ENCODE results near the gene NUP42. TPM values are rescaled to one million over a fixed set of nuclear protein-coding genes. Genes with fewer than 3 reads are reported as not detected.
"Not testable (repeated sequence)": the region's sequence is repeated elsewhere in the genome, so short reads cannot be mapped to it uniquely, and the experiment has no call there.

NUP42 gene
- total and polyA plus RNA-seq, 7 experiments from 2014 or later = 19.8 to 49.1 (median 27.5) TPM

GRCh38 chr7:23183279-23184012 is 1.6 kb downstream of the NUP42 start:
- DNase-seq (no peak), ATAC-seq (no peak)
- Histone ChIP-seq H3K27ac (ENCODE audit: low read depth, low read length) (no peak overlapping the region), H3K4me1 (ENCODE audit: control insufficient read depth in 2 of 2, insufficient read depth in 2 of 2, low read length in 2 of 2) (peaks cover 16 to 17% of the 10 kb centered on the region in 2 donors), H3K9me3 (ENCODE audit: control insufficient read depth in 2 of 3, low read length in 3 of 3) (no peaks in the 10 kb centered on the region), H3K4me3 (ENCODE audit: low read length) (no peak overlapping the region), H3K36me3 (ENCODE audit: control insufficient read depth in 2 of 3, insufficient read depth in 3 of 3, low read length in 3 of 3) (peaks cover 0 to 24% (median 8%) of the 10 kb centered on the region in 3 experiments), H3K27me3 (ENCODE audit: control insufficient read depth in 2 of 2, insufficient read depth in 2 of 2, low read length in 2 of 2) (no peaks in the 10 kb centered on the region)
- ChIA-PET CTCF (interaction anchor here (1.0 kb wide), 1 partner anchor 16 kb away, joined by 9 read pairs; no protein-coding TSS in a partner anchor), POLR2A (interaction anchor here (0.7 kb wide), 1 partner anchor 8 kb away, joined by 4 read pairs; no protein-coding TSS in a partner anchor)
- Mint-ChIP-seq H3K9me3 (peaks cover 0 to 4% (median 0%) of the 10 kb centered on the region in 11 donors), H3K4me1 (peaks cover 20 to 54% (median 43%) of the 10 kb centered on the region in 7 donors), H3K36me3 (peaks cover 0 to 8% (median 3%) of the 10 kb centered on the region in 5 donors), H3K27me3 (peaks cover 0 to 14% (median 0%) of the 10 kb centered on the region in 5 donors), H3K4me3 (peak overlapping the region; percentile 73 to 99 (median 97)), H3K27ac (peak overlapping the region; percentile 41 to 98 (median 80))
- intact Hi-C loops (cut with micrococcal nuclease) = loop anchor here (1.0 to 10.0 kb wide), 9 partner anchors 77 to 1941 kb away; partner anchors contain the start of genes CCDC126 (in 1 of the 2), CYCS (in 1 of the 2), PALS2 (in 1 of the 2) and SP4 (in 1 of the 2)

- ChIA-PET POLR2A (interaction anchor here (0.7 kb wide), 1 partner anchor 9 kb away, joined by 4 read pairs; no protein-coding TSS in a partner anchor), CTCF (interaction anchor here (1.3 kb wide), 1 partner anchor 88 kb away, joined by 5 read pairs; no protein-coding TSS in a partner anchor)
- no peaks in the 10 kb centered on the region for H3K9me3 ChIP-seq (ENCODE audit: control insufficient read depth in 2 of 3, low read length in 3 of 3)
- no peak overlapping the region for H3K27ac ChIP-seq (ENCODE audit: low read depth, low read length)
- H3K4me3 ChIP-seq (ENCODE audit: low read length) = no peak overlapping the region
- H3K9me3 Mint-ChIP-seq = peaks cover 0 to 4% (median 0%) of the 10 kb centered on the region in 11 donors
- intact Hi-C loops (cut with micrococcal nuclease) = loop anchor here (1.0 to 10.0 kb wide), 6 partner anchors 76 to 1757 kb away; partner anchors contain the start of genes PALS2 (in 1 of the 2) and SP4 (in 1 of the 2)
- DNase-seq = no peak
- ATAC-seq = no peak
- peaks cover 0 to 33% (median 8%) of the 10 kb centered on the region in 3 experiments for H3K36me3 ChIP-seq (ENCODE audit: control insufficient read depth in 2 of 3, insufficient read depth in 3 of 3, low read length in 3 of 3)
- H3K4me1 Mint-ChIP-seq = peaks cover 20 to 54% (median 43%) of the 10 kb centered on the region in 7 donors
- peaks cover 16 to 17% of the 10 kb centered on the region in 2 donors for H3K4me1 ChIP-seq (ENCODE audit: control insufficient read depth in 2 of 2, insufficient read depth in 2 of 2, low read length in 2 of 2)
- H3K27me3 ChIP-seq (ENCODE audit: control insufficient read depth in 2 of 2, insufficient read depth in 2 of 2, low read length in 2 of 2) = no peaks in the 10 kb centered on the region
- peaks cover 0 to 7% (median 0%) of the 10 kb centered on the region in 5 donors for H3K27me3 Mint-ChIP-seq
- H3K27ac Mint-ChIP-seq = peak overlapping the region in 2 of 9 donors; percentile 43 to 98
- peaks cover 0 to 14% (median 3%) of the 10 kb centered on the region in 5 donors for H3K36me3 Mint-ChIP-seq
- H3K4me3 Mint-ChIP-seq = peak overlapping the region; percentile 2 to 97 (median 53)
These were observed 2.4 kb downstream of the NUP42 start for GRCh38 chr7:23184291-23184690.

- Mint-ChIP-seq H3K4me1 (peaks cover 20 to 54% (median 43%) of the 10 kb centered on the region in 7 donors), H3K27me3 (peaks cover 0 to 7% (median 0%) of the 10 kb centered on the region in 5 donors), H3K4me3 (peak overlapping the region in 2 of 10 donors; percentile 2 to 35), H3K9me3 (peaks cover 0 to 4% (median 0%) of the 10 kb centered on the region in 11 donors), H3K27ac (peak overlapping the region in 4 of 9 donors; percentile 26 to 52 (median 42)), H3K36me3 (peaks cover 0 to 15% (median 3%) of the 10 kb centered on the region in 5 donors)
- Histone ChIP-seq H3K27me3 (ENCODE audit: control insufficient read depth in 2 of 2, insufficient read depth in 2 of 2, low read length in 2 of 2) (no peaks in the 10 kb centered on the region), H3K27ac (ENCODE audit: low read depth, low read length) (no peak overlapping the region), H3K36me3 (ENCODE audit: control insufficient read depth in 2 of 3, insufficient read depth in 3 of 3, low read length in 3 of 3) (peaks cover 0 to 33% (median 8%) of the 10 kb centered on the region in 3 experiments), H3K9me3 (ENCODE audit: control insufficient read depth in 2 of 3, low read length in 3 of 3) (no peaks in the 10 kb centered on the region), H3K4me1 (ENCODE audit: control insufficient read depth in 2 of 2, insufficient read depth in 2 of 2, low read length in 2 of 2) (peaks cover 16 to 17% of the 10 kb centered on the region in 2 donors), H3K4me3 (ENCODE audit: low read length) (no peak overlapping the region)
- CTCF ChIA-PET = interaction anchor here (1.3 kb wide), 1 partner anchor 88 kb away, joined by 5 read pairs; no protein-coding TSS in a partner anchor
- no peak for ATAC-seq
- POLR2A ChIA-PET = no interaction called here
- no peak for DNase-seq
- intact Hi-C loops (cut with micrococcal nuclease) = loop anchor here (1.0 to 10.0 kb wide), 7 partner anchors 75 to 1758 kb away; partner anchors contain the start of genes PALS2 (in 1 of the 2) and SP4 (in 1 of the 2)
These were observed 3.0 kb downstream of the NUP42 start for GRCh38 chr7:23184709-23185359.

- no peaks in the 10 kb centered on the region for H3K9me3 ChIP-seq (ENCODE audit: control insufficient read depth in 2 of 3, low read length in 3 of 3)
- H3K27ac ChIP-seq (ENCODE audit: low read depth, low read length) = no peak overlapping the region
- peaks cover 0 to 39% (median 8%) of the 10 kb centered on the region in 3 experiments for H3K36me3 ChIP-seq (ENCODE audit: control insufficient read depth in 2 of 3, insufficient read depth in 3 of 3, low read length in 3 of 3)
- ChIA-PET CTCF (no interaction called here), POLR2A (no interaction called here)
- DNase-seq = no peak
- peaks cover 13% of the 10 kb centered on the region in 2 donors for H3K4me1 ChIP-seq (ENCODE audit: control insufficient read depth in 2 of 2, insufficient read depth in 2 of 2, low read length in 2 of 2)
- H3K27me3 Mint-ChIP-seq = peaks cover 0 to 3% (median 0%) of the 10 kb centered on the region in 5 donors
- no peak overlapping the region for H3K27ac Mint-ChIP-seq
- H3K4me3 Mint-ChIP-seq = no peak overlapping the region
- peaks cover 20 to 44% (median 36%) of the 10 kb centered on the region in 7 donors for H3K4me1 Mint-ChIP-seq
- peaks cover 0 to 4% (median 0%) of the 10 kb centered on the region in 11 donors for H3K9me3 Mint-ChIP-seq
- no peak overlapping the region for H3K4me3 ChIP-seq (ENCODE audit: low read length)
- no peaks in the 10 kb centered on the region for H3K27me3 ChIP-seq (ENCODE audit: control insufficient read depth in 2 of 2, insufficient read depth in 2 of 2, low read length in 2 of 2)
- intact Hi-C loops (cut with micrococcal nuclease) = loop anchor here (1.0 to 10.0 kb wide), 3 partner anchors 301 to 341 kb away; no protein-coding TSS in a partner anchor
- no peak for ATAC-seq
- peaks cover 3 to 16% (median 7%) of the 10 kb centered on the region in 5 donors for H3K36me3 Mint-ChIP-seq
These were observed 4.1 kb downstream of the NUP42 start for GRCh38 chr7:23185980-23186379.

GRCh38 chr7:23191022-23191421 is 9.2 kb downstream of the NUP42 start:
- POLR2A ChIA-PET = no interaction called here

GRCh38 chr7:23193650-23194227 is 11.9 kb downstream of the NUP42 start:
- POLR2A ChIA-PET, DNase-seq, H3K9me3 Mint-ChIP-seq: not testable (repeated sequence)

More at GRCh38 chr7:23191022-23191421, 9.2 kb downstream of the NUP42 start:
- Mint-ChIP-seq H3K27ac (peak overlapping the region in 2 of 9 donors; percentile 8 to 9), H3K4me3 (no peak overlapping the region), H3K4me1 (peaks cover 0 to 7% (median 0%) of the 10 kb centered on the region in 7 donors), H3K27me3 (no peaks in the 10 kb centered on the region), H3K9me3 (no peaks in the 10 kb centered on the region), H3K36me3 (peaks cover 11 to 36% (median 23%) of the 10 kb centered on the region in 5 donors)
- H3K4me1 ChIP-seq (ENCODE audit: control insufficient read depth in 2 of 2, insufficient read depth in 2 of 2, low read length in 2 of 2) = no peaks in the 10 kb centered on the region
- no peak for DNase-seq
- no peaks in the 10 kb centered on the region for H3K27me3 ChIP-seq (ENCODE audit: control insufficient read depth in 2 of 2, insufficient read depth in 2 of 2, low read length in 2 of 2)
- H3K36me3 ChIP-seq (ENCODE audit: control insufficient read depth in 2 of 3, insufficient read depth in 3 of 3, low read length in 3 of 3) = peaks cover 4 to 53% (median 5%) of the 10 kb centered on the region in 3 experiments
- H3K4me3 ChIP-seq (ENCODE audit: low read length) = no peak overlapping the region
- ATAC-seq = no peak
- intact Hi-C loops (cut with micrococcal nuclease) = no loop called here
- no peaks in the 10 kb centered on the region for H3K9me3 ChIP-seq (ENCODE audit: control insufficient read depth in 2 of 3, low read length in 3 of 3)
- CTCF ChIA-PET = interaction anchor here (0.6 kb wide), 1 partner anchor 94 kb away, joined by 3 read pairs; no protein-coding TSS in a partner anchor
- H3K27ac ChIP-seq (ENCODE audit: low read depth, low read length) = no peak overlapping the region

More at GRCh38 chr7:23193650-23194227, 11.9 kb downstream of the NUP42 start:
- ATAC-seq; H3K27me3 Mint-ChIP-seq; H3K27ac ChIP-seq (ENCODE audit: low read depth, low read length); H3K9me3 ChIP-seq (ENCODE audit: control insufficient read depth in 2 of 3, low read length in 3 of 3); H3K27ac Mint-ChIP-seq; H3K4me3 ChIP-seq (ENCODE audit: low read length); H3K27me3 ChIP-seq (ENCODE audit: control insufficient read depth in 2 of 2, insufficient read depth in 2 of 2, low read length in 2 of 2); H3K4me1 Mint-ChIP-seq; H3K4me3 Mint-ChIP-seq; CTCF ChIA-PET; intact Hi-C loops (cut with micrococcal nuclease); H3K4me1 ChIP-seq (ENCODE audit: control insufficient read depth in 2 of 2, insufficient read depth in 2 of 2, low read length in 2 of 2): not testable (repeated sequence)
- peaks cover 19 to 44% (median 28%) of the 10 kb centered on the region in 5 donors for H3K36me3 Mint-ChIP-seq
- peaks cover 0 to 34% (median 4%) of the 10 kb centered on the region in 3 experiments for H3K36me3 ChIP-seq (ENCODE audit: control insufficient read depth in 2 of 3, insufficient read depth in 3 of 3, low read length in 3 of 3)

Data from naive thymus-derived CD4-positive, alpha-beta T cell (primary cell).